DMS 273 (cell line): Measurements from ENCODE around the gene BARX1.
A peak's percentile ranks its signal among the peaks of the same experiment; 100 is the strongest.
"Not testable (repeated sequence)": the region's sequence is repeated elsewhere in the genome, so short reads cannot be mapped to it uniquely, and the experiment has no call there.

Source experiments
- DNase-seq: peaks from one replicate; lab custom pipeline; 2025; ENCODE audit not compliant: unreplicated experiment; lab: John Stamatoyannopoulos, UW

Gene BARX1

GRCh38 chr9:93955111-93955980 lies at the start of gene BARX1:
BARX1 (minus strand) TSS chr9:93955355; CDS start chr9:93955146, 209 bp downstream.
- peak; percentile 75 for DNase-seq

- peak; percentile 79 for DNase-seq
Measured at GRCh38 chr9:94002316-94003140, 47.4 kb upstream of the BARX1 start.

DNA sequence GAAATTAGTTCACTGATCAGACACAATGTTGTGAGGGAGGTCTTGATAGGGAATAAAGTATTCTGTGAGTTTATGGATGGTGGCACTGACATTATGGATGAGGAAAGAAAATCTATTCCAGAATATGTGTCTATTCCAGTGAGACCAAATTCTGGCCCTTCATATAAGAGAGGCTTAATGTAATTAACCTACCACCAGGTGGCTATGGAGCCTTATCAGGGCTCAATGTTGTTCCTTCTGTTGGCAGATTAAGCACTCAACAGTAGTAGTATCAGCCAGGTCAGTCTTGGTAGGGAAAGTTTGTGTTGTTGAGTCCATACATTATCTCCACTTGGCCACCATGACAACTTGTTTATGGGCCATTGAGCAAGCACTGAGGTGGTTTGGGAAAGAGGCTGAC lies 41.7 kb upstream of the BARX1 start:
- DNase-seq = peak; percentile 44

GRCh38 chr9:93996367-93996766 lies 41.2 kb upstream of the BARX1 start:
- DNase-seq = no peak

- DNase-seq = no peak
Measured at GRCh38 chr9:93994545-93994944, 39.4 kb upstream of the BARX1 start.

GRCh38 chr9:93994132-93994531 lies 39.0 kb upstream of the BARX1 start:
- no peak for DNase-seq

DNA sequence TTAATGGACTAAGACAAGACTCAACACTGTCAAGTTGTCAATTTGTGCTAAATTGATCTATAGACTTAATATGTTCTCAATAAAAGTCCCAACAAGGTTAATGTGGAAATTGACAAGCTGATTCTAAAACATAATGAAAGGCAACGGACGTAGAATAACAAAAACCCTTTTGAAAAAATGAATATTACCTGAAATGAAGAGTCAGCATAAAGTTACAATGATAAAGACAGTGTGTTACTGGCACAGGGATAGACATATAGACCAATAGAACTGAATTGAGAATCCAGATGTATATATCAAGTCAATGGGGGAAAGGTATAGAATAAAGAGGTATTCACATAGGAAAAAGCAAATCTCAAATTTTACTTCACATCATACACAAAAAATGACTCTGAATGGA lies 37.7 kb upstream of the BARX1 start:
- DNase-seq = no peak

- no peak for DNase-seq
Measured at GRCh38 chr9:93990448-93990847, 35.3 kb upstream of the BARX1 start.

DNA sequence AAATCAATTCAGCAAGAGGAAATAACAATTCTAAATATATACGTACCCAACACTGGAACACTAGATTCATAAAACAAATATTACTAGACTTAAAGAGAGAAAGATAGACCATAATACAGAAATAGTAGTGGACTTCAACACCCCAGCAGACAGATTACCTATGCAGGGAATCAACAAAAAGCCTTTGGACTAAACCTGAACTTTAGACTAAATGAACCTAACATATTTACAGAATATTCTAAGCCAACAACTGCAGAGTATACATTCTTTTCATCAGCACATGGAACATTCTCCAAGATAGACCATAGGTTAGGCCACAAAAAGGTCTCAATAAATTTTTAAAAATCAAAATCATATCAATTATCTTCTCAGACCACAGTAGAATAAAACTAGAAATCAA lies 32.9 kb upstream of the BARX1 start:
- no peak for DNase-seq

DNA sequence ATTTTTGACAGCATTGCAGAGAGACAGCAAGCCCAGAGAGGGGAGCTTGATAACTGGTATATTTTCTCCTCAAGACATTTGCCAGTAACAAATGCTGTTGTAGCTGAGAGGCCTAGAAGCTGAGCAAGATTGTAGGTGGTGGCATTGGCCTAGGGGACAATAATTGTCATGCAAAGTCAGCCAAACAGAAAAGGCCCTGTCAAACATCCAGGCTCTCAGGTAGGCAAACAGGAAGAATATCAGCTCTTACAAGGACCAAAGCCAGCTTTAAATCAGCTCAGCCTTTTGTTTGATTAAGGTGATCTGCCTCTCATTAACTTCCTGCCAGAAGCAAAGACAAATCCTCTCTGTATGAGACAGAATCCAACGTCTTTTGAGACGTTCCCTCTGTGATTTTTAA lies 29.7 kb upstream of the BARX1 start:
- no peak for DNase-seq

DNA sequence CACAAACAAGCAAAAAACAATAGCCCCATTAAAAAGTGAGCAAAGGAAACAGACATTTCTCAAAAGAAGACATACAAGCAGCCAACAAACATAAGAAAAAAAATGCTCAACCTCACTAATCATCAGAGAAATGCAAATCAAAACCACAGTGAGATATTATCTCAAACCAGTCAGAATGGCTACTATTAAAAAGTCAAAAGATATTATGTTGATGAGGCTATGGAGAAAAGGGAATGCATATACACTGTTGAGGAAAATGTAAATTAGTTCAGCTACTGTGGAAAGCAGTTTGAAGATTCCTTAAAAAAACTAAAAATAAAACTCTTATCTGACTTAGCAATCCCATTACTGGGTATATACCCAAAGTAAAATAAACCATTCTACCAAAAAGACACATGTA lies 28.7 kb upstream of the BARX1 start:
- no peak for DNase-seq

- DNase-seq = no peak
Measured at GRCh38 chr9:93979721-93980120, 24.6 kb upstream of the BARX1 start.

DNA sequence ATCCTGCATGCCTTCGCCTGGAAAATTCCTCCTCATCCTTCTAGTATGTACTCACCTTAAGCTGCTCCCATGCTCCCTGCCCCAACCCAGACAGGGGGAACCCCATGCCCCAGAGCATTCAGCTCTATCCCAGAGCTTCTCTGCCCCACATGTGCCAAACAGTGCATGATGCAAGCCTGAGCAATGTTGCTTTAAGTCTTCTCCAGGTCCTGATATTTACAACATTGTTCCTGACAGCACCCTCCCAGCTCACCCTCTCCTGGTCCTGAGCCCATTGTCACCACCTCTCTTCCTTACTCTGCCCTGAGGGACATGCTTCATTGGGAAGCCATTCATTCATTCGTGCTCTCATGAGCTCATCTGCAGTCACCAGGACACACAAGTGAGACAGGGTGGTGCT lies 23.4 kb upstream of the BARX1 start:
- DNase-seq = no peak

DNA sequence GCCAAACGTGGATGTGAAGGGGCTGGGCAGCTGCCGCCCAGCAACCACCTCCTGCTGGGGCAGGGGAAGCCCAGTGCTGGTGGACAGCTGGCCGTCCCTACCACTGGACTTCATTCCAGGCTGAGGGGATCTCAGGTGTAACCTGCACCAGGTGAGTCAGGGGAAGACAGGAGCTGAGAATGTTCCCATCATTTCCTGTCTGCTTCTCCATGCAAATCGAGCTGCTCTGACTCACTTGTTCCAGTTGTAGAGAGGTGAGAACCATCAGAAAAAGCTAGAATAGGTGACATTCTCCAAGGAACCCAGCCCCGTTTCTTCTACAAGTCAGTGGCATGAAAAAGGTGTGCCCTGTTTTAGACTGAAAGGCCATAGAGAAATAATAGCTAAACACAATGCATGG lies 21.8 kb upstream of the BARX1 start:
- DNase-seq = no peak

DNA sequence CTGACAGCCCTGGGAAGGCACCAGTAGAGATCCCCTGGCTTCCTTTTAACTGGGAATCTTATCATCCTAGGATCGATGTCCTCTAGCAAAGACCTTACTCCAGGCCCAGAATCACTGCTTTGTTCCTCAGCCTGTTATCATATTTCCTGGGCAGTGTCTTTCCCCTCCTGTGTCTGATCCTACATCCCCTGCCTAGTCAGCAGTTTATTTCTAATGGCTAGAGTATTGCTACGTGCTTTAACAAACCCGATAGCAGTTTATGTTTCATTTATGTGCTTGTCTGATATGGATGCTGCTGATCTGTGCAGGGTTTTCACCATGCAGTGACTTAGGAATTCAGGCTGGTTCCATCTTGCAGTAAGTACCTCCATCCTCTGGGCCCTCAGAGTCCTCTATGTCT lies 20.9 kb upstream of the BARX1 start:
- no peak for DNase-seq

DNA sequence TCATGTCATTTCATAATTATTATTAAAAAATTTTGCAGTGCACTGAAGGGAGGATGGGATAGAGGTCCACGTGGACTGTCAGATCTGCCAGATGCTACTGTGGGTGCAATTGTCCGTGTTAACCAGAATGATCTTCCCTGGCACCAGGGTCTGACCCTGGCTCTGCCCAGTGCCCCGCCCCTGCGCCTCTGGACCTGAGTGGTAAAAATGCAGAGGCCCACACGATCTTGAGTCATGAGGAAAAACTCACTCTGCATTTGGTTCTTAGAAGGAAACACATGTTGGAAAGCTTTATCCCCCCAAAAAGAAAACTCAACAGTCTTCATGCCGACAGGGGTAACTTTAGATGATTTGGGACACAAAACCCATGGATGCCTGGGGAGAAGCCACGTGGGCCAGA lies 20.1 kb upstream of the BARX1 start:
- no peak for DNase-seq

- DNase-seq = no peak
Measured at GRCh38 chr9:93974151-93974550, 19.0 kb upstream of the BARX1 start.

DNA sequence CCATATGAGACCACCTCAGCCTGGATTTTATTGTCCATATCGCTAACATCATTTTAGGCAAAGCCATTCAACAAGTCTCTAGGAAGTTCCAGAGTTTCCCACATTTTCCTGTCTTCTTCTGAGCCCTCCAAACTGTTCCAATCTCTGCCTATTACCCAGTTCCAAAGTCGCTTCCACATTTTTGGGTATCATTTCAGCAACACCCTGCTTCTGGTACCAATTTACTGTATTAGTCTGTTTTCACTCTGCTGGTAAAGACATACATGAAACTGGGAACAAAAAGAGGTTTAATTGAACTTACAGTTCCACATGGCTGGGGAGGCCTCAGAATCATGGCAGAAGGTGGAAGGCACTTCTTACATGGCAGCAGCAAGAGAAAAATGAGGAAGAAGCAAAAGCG lies 17.5 kb upstream of the BARX1 start:
- not testable (repeated sequence) for DNase-seq

DNA sequence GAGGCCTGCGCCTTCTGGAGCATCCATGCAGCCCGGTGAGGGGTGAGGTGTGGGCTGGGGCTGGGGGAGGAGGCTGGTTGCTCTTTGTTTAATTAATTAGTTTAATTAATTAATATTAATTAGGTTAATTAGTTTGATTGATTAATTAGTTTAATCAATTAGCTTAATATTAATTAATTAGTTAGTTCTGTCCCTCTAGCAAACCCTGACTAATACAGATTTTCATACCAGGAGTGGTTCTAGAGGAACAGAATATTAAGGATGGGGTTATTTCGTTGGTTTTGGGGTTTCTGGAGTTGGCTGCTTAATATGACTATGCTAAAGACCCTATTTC lies 14.1 kb upstream of the BARX1 start:
- DNase-seq = no peak

DNA sequence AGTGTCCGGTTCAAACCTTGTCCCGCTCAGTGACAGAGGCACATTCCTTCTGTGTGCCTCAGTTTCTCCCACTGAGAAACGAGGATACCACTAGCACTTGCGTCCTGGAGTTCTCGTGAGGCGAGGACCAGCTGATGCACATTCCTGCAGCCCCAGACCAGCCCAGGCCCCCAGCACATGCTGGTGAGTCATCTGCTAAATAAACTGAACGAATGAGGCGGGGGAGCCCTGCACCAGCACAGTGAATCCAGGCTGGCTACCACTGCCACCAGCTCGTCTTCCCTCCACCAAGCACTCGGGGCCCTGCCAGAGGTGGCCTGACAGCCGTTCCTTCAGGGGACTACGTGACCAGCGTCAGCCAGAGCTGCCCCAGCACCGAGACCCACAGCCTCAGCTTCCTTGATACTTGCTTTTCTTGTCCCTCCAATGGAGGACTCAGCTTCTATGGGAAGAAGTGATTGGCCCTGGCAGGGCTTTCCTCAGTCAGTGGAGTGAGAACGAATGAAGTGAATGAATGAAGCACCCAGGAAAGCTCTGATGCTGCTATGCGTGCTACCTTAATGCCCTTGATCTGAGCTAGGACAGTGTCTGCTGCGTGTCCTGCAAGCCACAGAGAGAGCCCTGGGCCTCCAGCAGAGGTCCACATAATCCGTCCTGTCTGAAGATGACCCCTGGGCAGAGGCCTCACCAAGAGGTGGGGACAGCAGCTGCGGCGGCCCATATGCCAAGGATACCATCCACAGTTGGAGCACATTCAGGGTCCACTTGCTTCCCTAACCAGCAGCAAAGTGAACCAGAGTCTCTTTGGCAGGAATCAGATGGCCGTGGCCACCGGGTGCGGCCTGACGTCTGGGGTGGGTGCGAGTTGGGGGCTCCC lies 13.5 kb upstream of the BARX1 start:
- no peak for DNase-seq

DNA sequence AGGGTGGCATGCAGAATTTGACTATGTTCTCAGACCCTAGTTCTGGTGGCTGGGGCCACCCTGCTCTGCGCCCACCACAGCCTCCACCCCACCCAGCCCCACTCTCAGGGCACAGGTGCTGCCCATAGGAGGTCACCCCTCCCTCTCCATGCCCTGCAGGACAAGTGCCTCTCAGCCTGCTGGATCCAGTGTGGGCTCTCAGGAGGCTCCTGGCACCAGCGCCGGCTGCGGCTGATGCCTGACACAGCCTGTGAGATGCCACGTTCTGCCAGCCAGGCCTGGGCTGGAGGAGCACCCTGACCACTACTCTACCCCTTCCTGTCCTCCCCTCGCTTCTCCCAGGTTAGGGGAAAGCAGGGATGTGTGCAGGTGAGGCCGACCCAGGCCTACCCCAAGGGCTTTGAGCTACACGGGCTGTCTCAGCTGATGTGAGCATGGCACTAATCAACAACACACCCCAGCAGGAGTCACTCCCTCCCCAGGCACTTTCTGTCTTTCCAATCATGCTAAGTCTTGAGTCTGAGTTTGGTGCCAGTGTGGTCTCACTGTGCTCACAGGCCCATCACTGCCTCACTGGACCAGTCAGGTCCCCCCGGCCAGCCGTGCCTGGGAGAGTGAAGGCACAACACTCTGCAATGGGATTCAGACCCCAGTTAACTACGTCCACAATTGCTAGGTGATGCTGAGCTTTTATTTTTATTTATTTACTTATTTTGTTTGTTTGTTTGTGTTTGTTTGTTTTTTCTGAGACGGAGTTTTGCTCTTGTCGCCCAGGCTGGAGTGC lies 12.1 kb upstream of the BARX1 start:
- no peak for DNase-seq
